Ovary (tissue), 3 donors: Measurements from ENCODE around the gene MKX.

Experiments
- EP300 ChIP-seq: sonication (generic); formaldehyde crosslinking; IDR thresholded peaks from one replicate; pipeline ENCODE4 v1.6.1; 2017; ENCODE audit warnings: antibody characterized with exemption
- POLR2A ChIP-seq: fragments of 450-650 bp; IDR thresholded peaks from one replicate; pipeline ENCODE4 v1.6.1; 2017; ENCODE audit warnings: antibody characterized with exemption, mild to moderate bottlenecking, moderate library complexity
- TF ChIP-seq, protein P1 (sequence below), 3 donors: fragments of 450-650 bp in 2 of 3; fragments of 200-600 bp in 1 of 3; IDR thresholded peaks; one replicate each; pipeline versions ENCODE4 v1.5.1 to v1.8.0; 2016 to 2022; ENCODE audit warnings: antibody characterized with exemption in 3 of 3, mild to moderate bottlenecking in 1 of 3
- donor health status: DM: no; HTN: no; CAD: no.

GRCh38 chr10:27680691-27681605 is 64.7 kb downstream of the MKX start:
- TF ChIP-seq, protein P1, sequence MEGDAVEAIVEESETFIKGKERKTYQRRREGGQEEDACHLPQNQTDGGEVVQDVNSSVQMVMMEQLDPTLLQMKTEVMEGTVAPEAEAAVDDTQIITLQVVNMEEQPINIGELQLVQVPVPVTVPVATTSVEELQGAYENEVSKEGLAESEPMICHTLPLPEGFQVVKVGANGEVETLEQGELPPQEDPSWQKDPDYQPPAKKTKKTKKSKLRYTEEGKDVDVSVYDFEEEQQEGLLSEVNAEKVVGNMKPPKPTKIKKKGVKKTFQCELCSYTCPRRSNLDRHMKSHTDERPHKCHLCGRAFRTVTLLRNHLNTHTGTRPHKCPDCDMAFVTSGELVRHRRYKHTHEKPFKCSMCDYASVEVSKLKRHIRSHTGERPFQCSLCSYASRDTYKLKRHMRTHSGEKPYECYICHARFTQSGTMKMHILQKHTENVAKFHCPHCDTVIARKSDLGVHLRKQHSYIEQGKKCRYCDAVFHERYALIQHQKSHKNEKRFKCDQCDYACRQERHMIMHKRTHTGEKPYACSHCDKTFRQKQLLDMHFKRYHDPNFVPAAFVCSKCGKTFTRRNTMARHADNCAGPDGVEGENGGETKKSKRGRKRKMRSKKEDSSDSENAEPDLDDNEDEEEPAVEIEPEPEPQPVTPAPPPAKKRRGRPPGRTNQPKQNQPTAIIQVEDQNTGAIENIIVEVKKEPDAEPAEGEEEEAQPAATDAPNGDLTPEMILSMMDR (IDR thresholded peaks at IDR 0.05) = no peak
- TF ChIP-seq POLR2A (no peak), EP300 (no peak)
